GM21529 (cell line): ENCODE measurements around the gene RELN.

Experiments used
- ATAC-seq: cut with Tn5 transposase; IDR thresholded peaks from one replicate; pipeline ENCODE4 v1.9.1; 2021; ENCODE audit not compliant: unreplicated experiment

The RELN gene

GRCh38 chr7:103592844-103593243 is 396.6 kb downstream of the RELN start:
- no peak for ATAC-seq

GRCh38 chr7:103592187-103592586 is 397.3 kb downstream of the RELN start:
- no peak for ATAC-seq

- no peak for ATAC-seq
Observed at GRCh38 chr7:103580031-103580430, 409.4 kb downstream of the RELN start.

- ATAC-seq: no peak
Observed at GRCh38 chr7:103577059-103577458, 412.4 kb downstream of the RELN start.

- no peak for ATAC-seq
Observed at GRCh38 chr7:103576641-103577040, 412.8 kb downstream of the RELN start.

- no peak for ATAC-seq
Observed at GRCh38 chr7:103574576-103574975, 414.9 kb downstream of the RELN start.

GRCh38 chr7:103573479-103574058 is 415.9 kb downstream of the RELN start:
- no peak for ATAC-seq

- ATAC-seq: no peak
Observed at GRCh38 chr7:103571586-103571985, 417.9 kb downstream of the RELN start.

- no peak for ATAC-seq
Observed at GRCh38 chr7:103569621-103570305, 419.7 kb downstream of the RELN start.

GRCh38 chr7:103564416-103564815 is 425.0 kb downstream of the RELN start:
- ATAC-seq: no peak

GRCh38 chr7:103560136-103560535 is 429.3 kb downstream of the RELN start:
- ATAC-seq: no peak

- ATAC-seq: no peak
Observed at GRCh38 chr7:103551016-103551415, 438.4 kb downstream of the RELN start.

- no peak for ATAC-seq
Observed at GRCh38 chr7:103549786-103550185, 439.7 kb downstream of the RELN start.

GRCh38 chr7:103547451-103548284 is 441.8 kb downstream of the RELN start:
- ATAC-seq: no peak

GRCh38 chr7:103542470-103542869 is 447.0 kb downstream of the RELN start:
- ATAC-seq: no peak

- ATAC-seq: no peak
Observed at GRCh38 chr7:103541947-103542346, 447.5 kb downstream of the RELN start.

GRCh38 chr7:103541026-103541425 is 448.4 kb downstream of the RELN start:
- no peak for ATAC-seq

GRCh38 chr7:103540338-103540737 is 449.1 kb downstream of the RELN start:
- no peak for ATAC-seq

GRCh38 chr7:103539875-103540274 is 449.6 kb downstream of the RELN start:
- no peak for ATAC-seq

- no peak for ATAC-seq
Observed at GRCh38 chr7:103538964-103539709, 450.3 kb downstream of the RELN start.

- no peak for ATAC-seq
Observed at GRCh38 chr7:103533761-103534160, 455.7 kb downstream of the RELN start.
